B cell (primary cell): ENCODE measurements around the gene WNT1. TPM values are rescaled to one million over a fixed set of nuclear protein-coding genes. Genes with fewer than 3 reads are reported as not detected.

Experiments used
- ATAC-seq: fragments of 200-7000 bp; cut with Tn5 transposase; one replicate; pipeline ENCODE4 v1.10.0; 2021; ENCODE audit warnings: low read depth, mild to moderate bottlenecking, moderate number of reproducible peaks, moderate library complexity
- CTCF ChIA-PET: fragments of 350-600 bp; sonication (Branson Sonifier 250); formaldehyde crosslinking; loops from one replicate; lab custom pipeline; 2021; ENCODE audit warnings: antibody characterized with exemption, inconsistent platforms; lab: Charles Lee
- POLR2A ChIA-PET: fragments of 350-600 bp; sonication (Branson Sonifier 250); formaldehyde crosslinking; loops from one replicate; lab custom pipeline; 2021; ENCODE audit warnings: antibody characterized with exemption; lab: Charles Lee
- DNase-seq: peaks from one replicate; pipeline ENCODE4 v3.0.0; 2013
- H2AFZ ChIP-seq: 2 replicates; pipeline ENCODE4 v1.6.1; 2012; ENCODE audit warnings: mild to moderate bottlenecking, low read depth, low read length; ENCODE audit not compliant: insufficient read depth, poor library complexity, severe bottlenecking
- H3K27ac ChIP-seq, 2 donors: 1 replicate in 1 of 2; 2 replicates in 1 of 2; pipeline ENCODE4 v1.5.1; 2012 to 2013; ENCODE audit warnings: low read length in 2 of 2, mild to moderate bottlenecking in 2 of 2, moderate library complexity in 1 of 2
- H3K27me3 ChIP-seq, 4 experiments: fragments of 200-600 bp in 1 of 4; sonication (generic) in 1 of 4; replicated peaks in 1 of 4; 1 replicate in 2 of 4; 2 replicates in 2 of 4; pipeline versions ENCODE4 v1.6.1 to v1.7.0; 2013 to 2016; ENCODE audit warnings: low read length in 3 of 4, mild to moderate bottlenecking in 2 of 4, mixed read lengths in 1 of 4, moderate library complexity in 1 of 4; ENCODE audit not compliant: insufficient read depth in 4 of 4, control insufficient read depth in 3 of 4; ENCODE audit errors: control extremely low read depth in 1 of 4
- H3K36me3 ChIP-seq, 2 experiments: replicated peaks in 1 of 2; 1 replicate in 1 of 2; 2 replicates in 1 of 2; pipeline versions ENCODE4 v1.6.1 to v1.7.1; 2013; ENCODE audit warnings: low read length in 1 of 2; ENCODE audit not compliant: insufficient read depth in 2 of 2, control insufficient read depth in 1 of 2; ENCODE audit errors: control extremely low read depth in 1 of 2, extremely low read depth in 1 of 2
- H3K4me1 ChIP-seq, 2 donors: fragments of 200-600 bp in 1 of 2; sonication (generic) in 1 of 2; 1 replicate in 1 of 2; 2 replicates in 1 of 2; pipeline versions ENCODE4 v1.5.1 to v1.6.1; 2013 to 2017; ENCODE audit warnings: low read length in 2 of 2; ENCODE audit not compliant: control insufficient read depth in 2 of 2, insufficient read depth in 2 of 2
- H3K4me2 ChIP-seq: replicated peaks from 2 replicates; pipeline ENCODE3; 2012; ENCODE audit warnings: mild to moderate bottlenecking, low read depth, low read length; ENCODE audit not compliant: poor library complexity, severe bottlenecking
- H3K4me3 ChIP-seq, 5 experiments: fragments of 200-600 bp in 1 of 5; sonication (generic) in 1 of 5; 1 replicate in 3 of 5; 2 replicates in 2 of 5; pipeline versions ENCODE4 v1.5.1 to v1.7.0; 2011 to 2016; ENCODE audit warnings: low read length in 4 of 5, mild to moderate bottlenecking in 4 of 5, low read depth in 2 of 5, control low read depth in 1 of 5, moderate library complexity in 1 of 5; ENCODE audit not compliant: insufficient read depth in 1 of 5; ENCODE audit errors: control extremely low read depth in 1 of 5, extremely low read depth in 1 of 5
- H3K79me2 ChIP-seq: fragments of 200-600 bp; sonication (generic); one replicate; pipeline ENCODE4 v1.6.0; 2016; ENCODE audit warnings: low read length; ENCODE audit not compliant: control insufficient read depth, insufficient read depth
- H3K9ac ChIP-seq: fragments of 200-600 bp; sonication (generic); 2 replicates; pipeline ENCODE4 v1.6.1; 2017; ENCODE audit warnings: mild to moderate bottlenecking, low read length, moderate library complexity
- H3K9me3 ChIP-seq, 3 donors: one replicate each; pipeline versions ENCODE4 v1.6.1 to v1.7.1; 2013; ENCODE audit warnings: low read length in 2 of 3; ENCODE audit not compliant: control insufficient read depth in 2 of 3, insufficient read depth in 1 of 3; ENCODE audit errors: control extremely low read depth in 1 of 3
- H4K20me1 ChIP-seq: 2 replicates; pipeline ENCODE4 v1.6.0; 2012; ENCODE audit warnings: mild to moderate bottlenecking, low read length; ENCODE audit not compliant: insufficient read depth, control insufficient read depth, poor library complexity, severe bottlenecking
- H3K27ac Mint-ChIP-seq: one replicate; pipeline ENCODE4 v1.8.0; 2021; ENCODE audit warnings: mixed read lengths
- H3K27me3 Mint-ChIP-seq: one replicate; pipeline ENCODE4 v1.8.0; 2021; ENCODE audit warnings: mixed read lengths
- H3K4me1 Mint-ChIP-seq: one replicate; pipeline ENCODE4 v1.8.0; 2021; ENCODE audit warnings: mixed read lengths
- H3K4me3 Mint-ChIP-seq: one replicate; pipeline ENCODE4 v1.8.0; 2021; ENCODE audit warnings: mixed read lengths
- H3K9me3 Mint-ChIP-seq: one replicate; pipeline ENCODE4 v1.8.0; 2022; ENCODE audit warnings: mixed read lengths; ENCODE audit not compliant: insufficient read depth
- CTCF ChIP-seq: fragments of 200-600 bp; IDR thresholded peaks from one replicate; pipeline ENCODE4 v1.8.0; 2022; ENCODE audit warnings: antibody characterized with exemption, mild to moderate bottlenecking
- EZH2 ChIP-seq: IDR thresholded peaks from 2 replicates; pipeline ENCODE4 v1.6.1; 2012; ENCODE audit warnings: borderline replicate concordance, low read depth, mild to moderate bottlenecking, moderate library complexity, low read length; ENCODE audit not compliant: insufficient read depth, poor library complexity, severe bottlenecking
- WGBS: methylation state at CpG from one replicate; pipeline ENCODE4 v1.1.5; 2013; ENCODE audit warnings: missing lambda C conversion rate; ENCODE audit not compliant: insufficient coverage; 5-methylcytosine and 5-hydroxymethylcytosine counted together
- intact Hi-C: fragments of 100-400 bp; cut with micrococcal nuclease; formaldehyde crosslinking; loops from one replicate; pipeline ENCODE4 v1.10.0; 2022
- polyA plus RNA-seq: library from polyadenylated mRNA; depleted of rRNA; stranded (reverse); fragments of >200 nt; gene quantifications from 2 replicates; pipeline ENCODE4 v1.2.3, GENCODE V29; 2012
- total RNA-seq, 2 donors: library from RNA; stranded (reverse); fragments of 120-200 nt in 1 of 2; gene quantifications; 1 replicate in 1 of 2; 2 replicates in 1 of 2; pipeline versions ENCODE4 v1.2.3 to v1.2.4, GENCODE V29; 2013 to 2022

WNT1 gene
- total and polyA plus RNA-seq, 2 donors (not counting 1 experiment from before 2014, with no cell fraction given) = 0.55 TPM; not detected in 1

GRCh38 chr12:48954841-48955501, 23.2 kb upstream of the WNT1 start:
- no peaks in the 10 kb centered on the region for H3K9me3 ChIP-seq
- H3K4me3 Mint-ChIP-seq = peak overlapping the region; percentile 58
- no peak for ATAC-seq
- peak; percentile 45 for DNase-seq
- H3K9ac ChIP-seq = no peak overlapping the region
- peaks cover 8 to 10% of the 10 kb centered on the region in 2 experiments for H3K36me3 ChIP-seq
- peaks cover 34 to 36% of the 10 kb centered on the region in 2 donors for H3K4me1 ChIP-seq
- no peaks in the 10 kb centered on the region for H3K27me3 ChIP-seq
- no peak overlapping the region for H3K4me3 ChIP-seq
- POLR2A ChIA-PET = interaction anchor here (0.6 to 1.0 kb wide), 2 partner anchors 30 to 1809 kb away, joined by 5 to 8 read pairs; partner anchors contain the start of genes ATF1 and FKBP11
- CTCF ChIA-PET = interaction anchor here (0.8 to 4.5 kb wide), 8 partner anchors 16 to 102 kb away, joined by 3 to 26 read pairs (median 4); partner anchors contain the start of gene WNT1
- no peak for TF ChIP-seq CTCF
- TF ChIP-seq EZH2 = no peak
- no peak overlapping the region for H2AFZ ChIP-seq
- peaks cover 43% of the 10 kb centered on the region for H3K4me1 Mint-ChIP-seq
- peak overlapping the region; percentile 45 for H3K4me2 ChIP-seq
- intact Hi-C loops = no loop called here
- no peaks in the 10 kb centered on the region for H3K9me3 Mint-ChIP-seq
- no peaks in the 10 kb centered on the region for H3K27me3 Mint-ChIP-seq
- peaks cover 73% of the 10 kb centered on the region for H3K79me2 ChIP-seq
- H3K27ac ChIP-seq = peak overlapping the region in 1 of 2 donors; percentile 27
- peak overlapping the region; percentile 38 for H3K27ac Mint-ChIP-seq
- WGBS = no CpG with 5 or more reads among the region's 3 CpGs
- H4K20me1 ChIP-seq = peaks cover 54% of the 10 kb centered on the region
